ENCODE measurements around the gene ID3. TPM values are rescaled to one million over a fixed set of nuclear protein-coding genes. Genes with fewer than 3 reads are reported as not detected.

The ID3 gene
- total and polyA plus RNA-seq, 9 of the 15 experiments (the other 6 are each of a cell fraction or from before 2014, with no cell fraction given): 6.8 to 59.8 (median 23.5) TPM

- TF ChIP-seq KDM5B (IDR thresholded peaks at IDR 0.05; ENCODE audit: insufficient replicate concordance, low read depth, low read length) (no peak), LEF1 (IDR thresholded peaks at IDR 0.05) (no peak), NFATC3 (IDR thresholded peaks at IDR 0.05) (no peak; the same call in 1 of the 2 replicates), DPF2 (IDR thresholded peaks at IDR 0.05) (no peak), CBFB (CRISPR knock-in tag; IDR thresholded peaks at IDR 0.05) (no peak), MAFF (IDR thresholded peaks at IDR 0.05; ENCODE audit: low read length) (no peak), FOXK1 (CRISPR knock-in tag; IDR thresholded peaks at IDR 0.05; ENCODE audit: borderline replicate concordance) (no peak), TCF7L2 (IDR thresholded peaks at IDR 0.05; ENCODE audit: low read depth, low read length) (no peak), ZFP1 (CRISPR knock-in tag; IDR thresholded peaks at IDR 0.05) (no peak), CREBBP (IDR thresholded peaks at IDR 0.05; ENCODE audit: low read depth, low read length) (no peak), PATZ1 (CRISPR knock-in tag; IDR thresholded peaks at IDR 0.05; ENCODE audit: borderline replicate concordance) (no peak), ZNF75A (CRISPR knock-in tag; IDR thresholded peaks at IDR 0.05) (no peak), PTBP1 (IDR thresholded peaks at IDR 0.05; ENCODE audit: low read depth, low read length) (no peak), POLR2G (IDR thresholded peaks at IDR 0.05; ENCODE audit: low read depth, low read length) (no peak), PML (IDR thresholded peaks at IDR 0.05; ENCODE audit: low read length) (0 out of 2 replicates have a peak, but pooled peaks have one; percentile 31), ZBTB5 (IDR thresholded peaks at IDR 0.05) (no peak), FOXK2 (conservative IDR thresholded peaks at IDR 0.05 in 1 of 2, IDR thresholded peaks at IDR 0.05 in 1 of 2; ENCODE audit: low read depth in 2 of 2) (no peak), MAZ (CRISPR knock-in tag; conservative IDR thresholded peaks at IDR 0.05 in 1 of 2, IDR thresholded peaks at IDR 0.05 in 1 of 2) (0 out of 4 replicates have a peak, but pooled peaks of 1 of the 2 experiments have one; percentile 15), XRCC3 (IDR thresholded peaks at IDR 0.05) (no peak), ZC3H8 (IDR thresholded peaks at IDR 0.05) (no peak), ZBTB17 (CRISPR knock-in tag; IDR thresholded peaks at IDR 0.05) (no peak), PCBP2 (IDR thresholded peaks at IDR 0.05; ENCODE audit: low read depth, low read length, poor library complexity, severe bottlenecking) (no peak), ZNF354B (CRISPR knock-in tag; IDR thresholded peaks at IDR 0.05) (no peak), STAT5A (IDR thresholded peaks at IDR 0.05; ENCODE audit: borderline replicate concordance, low read length) (no peak), ZFX (CRISPR knock-in tag; IDR thresholded peaks at IDR 0.05) (0 out of 2 replicates have a peak, but pooled peaks have one; percentile 21), NR1H2 (CRISPR knock-in tag; IDR thresholded peaks at IDR 0.05) (no peak), PTRF (tag; IDR thresholded peaks at IDR 0.05) (no peak), SMAD2 (IDR thresholded peaks at IDR 0.05; ENCODE audit: low read depth, low read length) (no peak)
These were observed 29.9 kb downstream of the ID3 start (continued) for GRCh38 chr1:23529146-23530086.
